ENCODE data around the gene BIRC2.
A peak's percentile ranks its signal among the peaks of the same experiment; 100 is the strongest.

Gene BIRC2

GRCh38 chr11:102316346-102316904 is 30.6 kb upstream of the BIRC2 start:
- no peaks in the 10 kb centered on the region for H3K9me3 ChIP-seq (replicated peaks in 1 of 2; ENCODE audit: control insufficient read depth in 2 of 2, insufficient read depth in 1 of 2, low read depth in 1 of 2, low read length in 2 of 2)
- no peak overlapping the region for H2BK120ac ChIP-seq (ENCODE audit: low read depth, low read length)
- H2AK5ac ChIP-seq (ENCODE audit: low read depth, low read length), result no peak overlapping the region
- H2BK5ac ChIP-seq (ENCODE audit: low read length), result no peak overlapping the region
- no peak for DNase-seq (ENCODE audit: low spot score)
- no peak overlapping the region for H3K4me2 ChIP-seq (ENCODE audit: insufficient read depth, low read length, poor library complexity, severe bottlenecking)
- no peak overlapping the region for H2BK12ac ChIP-seq (ENCODE audit: low read length)
- H3K27me3 ChIP-seq (ENCODE audit: control insufficient read depth in 3 of 3, insufficient read depth in 3 of 3, low read depth in 1 of 3, low read length in 3 of 3), result peaks cover 0 to 13% (median 0%) of the 10 kb centered on the region in 3 experiments
- no peak overlapping the region for H2AFZ ChIP-seq (ENCODE audit: low read length)
- H3K27ac ChIP-seq (replicated peaks; ENCODE audit: low read length), result no peak overlapping the region
- H3K14ac ChIP-seq (ENCODE audit: low read length), result no peak overlapping the region
- WGBS, 2 donors (ENCODE audit: extremely low coverage in 2 of 2, insufficient read length in 2 of 2, insufficient replicate concordance in 1 of 2), result no CpG with 5 or more reads among the region's 4 CpGs
- H3K4ac ChIP-seq (ENCODE audit: low read length), result no peak overlapping the region
- H4K91ac ChIP-seq (ENCODE audit: low read depth, low read length, poor library complexity), result no peak overlapping the region
- no peak overlapping the region for H3K18ac ChIP-seq (ENCODE audit: low read length)
- H3K36me3 ChIP-seq (replicated peaks in 1 of 2; ENCODE audit: control insufficient read depth in 2 of 2, insufficient read depth in 2 of 2, low read length in 2 of 2), result no peaks in the 10 kb centered on the region
- no peaks in the 10 kb centered on the region for H3K4me1 ChIP-seq (ENCODE audit: control insufficient read depth in 2 of 2, insufficient read depth in 1 of 2, low read depth in 1 of 2, low read length in 2 of 2)
- H4K8ac ChIP-seq (ENCODE audit: low read depth, low read length), result no peak overlapping the region
- no peak overlapping the region for H3K4me3 ChIP-seq (ENCODE audit: low read length in 2 of 2)
- no peak overlapping the region for H2BK15ac ChIP-seq (ENCODE audit: low read length)
- H3K23ac ChIP-seq (ENCODE audit: low read depth, low read length, poor library complexity), result no peak overlapping the region
- no peak overlapping the region for H3K9ac ChIP-seq (ENCODE audit: low read depth, low read length, poor library complexity)
- no peaks in the 10 kb centered on the region for H3K79me1 ChIP-seq (ENCODE audit: low read depth, low read length)

GRCh38 chr11:102317099-102317767 is 29.8 kb upstream of the BIRC2 start, which contains the start of gene BIRC3:
Gene BIRC3, plus strand, starts transcription at chr11:102317484. Its CDS starts 7,026 bp downstream, at chr11:102324510.
- H4K91ac ChIP-seq (ENCODE audit: low read depth, low read length, poor library complexity), result no peak within 1 kb of the TSS
- peak within 1 kb of the TSS in 1 of 2 donors; percentile 66 for H3K4me3 ChIP-seq (ENCODE audit: low read length in 2 of 2)
- no peak within 1 kb of the TSS for H3K4me2 ChIP-seq (ENCODE audit: insufficient read depth, low read length, poor library complexity, severe bottlenecking)
- H3K27ac ChIP-seq (replicated peaks; ENCODE audit: low read length), result no peak within 1 kb of the TSS
- no peak within 1 kb of the TSS for H3K23ac ChIP-seq (ENCODE audit: low read depth, low read length, poor library complexity)
- H3K9me3 ChIP-seq (replicated peaks in 1 of 2; ENCODE audit: control insufficient read depth in 2 of 2, insufficient read depth in 1 of 2, low read depth in 1 of 2, low read length in 2 of 2), result no peaks in the 10 kb centered on the region
- no peak within 1 kb of the TSS for H2BK15ac ChIP-seq (ENCODE audit: low read length)
- no peaks in the 10 kb centered on the region for H3K36me3 ChIP-seq (replicated peaks in 1 of 2; ENCODE audit: control insufficient read depth in 2 of 2, insufficient read depth in 2 of 2, low read length in 2 of 2)
- peak within 1 kb of the TSS; percentile 68 for H2AFZ ChIP-seq (ENCODE audit: low read length)
- H3K14ac ChIP-seq (ENCODE audit: low read length), result no peak within 1 kb of the TSS
- DNase-seq (ENCODE audit: low spot score), result peak; percentile 40
- H3K4me1 ChIP-seq (ENCODE audit: control insufficient read depth in 2 of 2, insufficient read depth in 1 of 2, low read depth in 1 of 2, low read length in 2 of 2), result no peaks in the 10 kb centered on the region
- no peak within 1 kb of the TSS for H2AK5ac ChIP-seq (ENCODE audit: low read depth, low read length)
- H3K4ac ChIP-seq (ENCODE audit: low read length), result no peak within 1 kb of the TSS
- H4K8ac ChIP-seq (ENCODE audit: low read depth, low read length), result no peak within 1 kb of the TSS
- peaks cover 0 to 13% (median 0%) of the 10 kb centered on the region in 3 experiments for H3K27me3 ChIP-seq (ENCODE audit: control insufficient read depth in 3 of 3, insufficient read depth in 3 of 3, low read depth in 1 of 3, low read length in 3 of 3)
- no peak within 1 kb of the TSS for H3K18ac ChIP-seq (ENCODE audit: low read length)
- no peak within 1 kb of the TSS for H2BK12ac ChIP-seq (ENCODE audit: low read length)
- no peak within 1 kb of the TSS for H2BK5ac ChIP-seq (ENCODE audit: low read length)
- H3K9ac ChIP-seq (ENCODE audit: low read depth, low read length, poor library complexity), result no peak within 1 kb of the TSS
- no peak within 1 kb of the TSS for H2BK120ac ChIP-seq (ENCODE audit: low read depth, low read length)
- no peaks in the 10 kb centered on the region for H3K79me1 ChIP-seq (ENCODE audit: low read depth, low read length)
- no CpG with 5 or more reads among the region's 34 CpGs for WGBS, 2 donors (ENCODE audit: extremely low coverage in 2 of 2, insufficient read length in 2 of 2, insufficient replicate concordance in 1 of 2)

GRCh38 chr11:102317768-102318103 is 29.3 kb upstream of the BIRC2 start:
- Histone ChIP-seq H3K9me3 (replicated peaks in 1 of 2; ENCODE audit: control insufficient read depth in 2 of 2, insufficient read depth in 1 of 2, low read depth in 1 of 2, low read length in 2 of 2) (no peaks in the 10 kb centered on the region), H3K9ac (ENCODE audit: low read depth, low read length, poor library complexity) (no peak overlapping the region), H2BK12ac (ENCODE audit: low read length) (no peak overlapping the region), H2BK15ac (ENCODE audit: low read length) (no peak overlapping the region), H3K18ac (ENCODE audit: low read length) (no peak overlapping the region), H4K91ac (ENCODE audit: low read depth, low read length, poor library complexity) (no peak overlapping the region), H4K8ac (ENCODE audit: low read depth, low read length) (no peak overlapping the region), H3K4me2 (ENCODE audit: insufficient read depth, low read length, poor library complexity, severe bottlenecking) (no peak overlapping the region), H2AK5ac (ENCODE audit: low read depth, low read length) (no peak overlapping the region), H3K27ac (replicated peaks; ENCODE audit: low read length) (no peak overlapping the region), H3K4me3 (ENCODE audit: low read length in 2 of 2) (no peak overlapping the region), H3K23ac (ENCODE audit: low read depth, low read length, poor library complexity) (no peak overlapping the region), H2AFZ (ENCODE audit: low read length) (peak overlapping the region; percentile 68), H3K27me3 (ENCODE audit: control insufficient read depth in 3 of 3, insufficient read depth in 3 of 3, low read depth in 1 of 3, low read length in 3 of 3) (peaks cover 0 to 13% (median 0%) of the 10 kb centered on the region in 3 experiments), H3K4ac (ENCODE audit: low read length) (no peak overlapping the region), H3K79me1 (ENCODE audit: low read depth, low read length) (no peaks in the 10 kb centered on the region), H3K36me3 (replicated peaks in 1 of 2; ENCODE audit: control insufficient read depth in 2 of 2, insufficient read depth in 2 of 2, low read length in 2 of 2) (no peaks in the 10 kb centered on the region), H2BK5ac (ENCODE audit: low read length) (no peak overlapping the region), H3K14ac (ENCODE audit: low read length) (no peak overlapping the region), H3K4me1 (ENCODE audit: control insufficient read depth in 2 of 2, insufficient read depth in 1 of 2, low read depth in 1 of 2, low read length in 2 of 2) (no peaks in the 10 kb centered on the region), H2BK120ac (ENCODE audit: low read depth, low read length) (no peak overlapping the region)
- WGBS, 2 donors (ENCODE audit: extremely low coverage in 2 of 2, insufficient read length in 2 of 2, insufficient replicate concordance in 1 of 2), result no CpG with 5 or more reads among the region's 7 CpGs
- no peak for DNase-seq (ENCODE audit: low spot score)

GRCh38 chr11:102318469-102318868 is 28.5 kb upstream of the BIRC2 start:
- no peak overlapping the region for H3K23ac ChIP-seq (ENCODE audit: low read depth, low read length, poor library complexity)
- H3K14ac ChIP-seq (ENCODE audit: low read length), result no peak overlapping the region
- H2AFZ ChIP-seq (ENCODE audit: low read length), result no peak overlapping the region
- no peak overlapping the region for H2BK120ac ChIP-seq (ENCODE audit: low read depth, low read length)
- DNase-seq (ENCODE audit: low spot score), result no peak
- H3K4me3 ChIP-seq (ENCODE audit: low read length in 2 of 2), result no peak overlapping the region
- no peak overlapping the region for H2BK15ac ChIP-seq (ENCODE audit: low read length)
- no peak overlapping the region for H2BK5ac ChIP-seq (ENCODE audit: low read length)
- H3K36me3 ChIP-seq (replicated peaks in 1 of 2; ENCODE audit: control insufficient read depth in 2 of 2, insufficient read depth in 2 of 2, low read length in 2 of 2), result no peaks in the 10 kb centered on the region
- no peak overlapping the region for H3K9ac ChIP-seq (ENCODE audit: low read depth, low read length, poor library complexity)
- no peaks in the 10 kb centered on the region for H3K9me3 ChIP-seq (replicated peaks in 1 of 2; ENCODE audit: control insufficient read depth in 2 of 2, insufficient read depth in 1 of 2, low read depth in 1 of 2, low read length in 2 of 2)
- H3K4me2 ChIP-seq (ENCODE audit: insufficient read depth, low read length, poor library complexity, severe bottlenecking), result no peak overlapping the region
- no peak overlapping the region for H2AK5ac ChIP-seq (ENCODE audit: low read depth, low read length)
- H3K79me1 ChIP-seq (ENCODE audit: low read depth, low read length), result no peaks in the 10 kb centered on the region
- H3K4ac ChIP-seq (ENCODE audit: low read length), result no peak overlapping the region
- H3K18ac ChIP-seq (ENCODE audit: low read length), result no peak overlapping the region
- no CpG with 5 or more reads among the region's 1 CpG for WGBS, 2 donors (ENCODE audit: extremely low coverage in 2 of 2, insufficient read length in 2 of 2, insufficient replicate concordance in 1 of 2)
- no peak overlapping the region for H2BK12ac ChIP-seq (ENCODE audit: low read length)
- peaks cover 0 to 13% (median 0%) of the 10 kb centered on the region in 3 experiments for H3K27me3 ChIP-seq (ENCODE audit: control insufficient read depth in 3 of 3, insufficient read depth in 3 of 3, low read depth in 1 of 3, low read length in 3 of 3)
- no peak overlapping the region for H4K8ac ChIP-seq (ENCODE audit: low read depth, low read length)
- no peaks in the 10 kb centered on the region for H3K4me1 ChIP-seq (ENCODE audit: control insufficient read depth in 2 of 2, insufficient read depth in 1 of 2, low read depth in 1 of 2, low read length in 2 of 2)
- no peak overlapping the region for H4K91ac ChIP-seq (ENCODE audit: low read depth, low read length, poor library complexity)
- H3K27ac ChIP-seq (replicated peaks; ENCODE audit: low read length), result no peak overlapping the region

Data from neuronal stem cell (in vitro differentiated cells).